Gastrocnemius medialis (tissue), 4 donors: ENCODE measurements around the gene MAP3K6. TPM values are rescaled to one million over a fixed set of nuclear protein-coding genes. Genes with fewer than 3 reads are reported as not detected.
A peak's percentile ranks its signal among the peaks of the same experiment; 100 is the strongest.

ENCODE experiments used
- ATAC-seq, 2 donors: fragments of 150-250 bp; one replicate each; pipeline ENCODE4 v1.9.1; 2016
- DNase-seq, 2 donors: peaks; one replicate each; pipeline ENCODE4 v3.0.0-alpha.2; 2019
- H3K27ac ChIP-seq, 4 donors: fragments of 200-600 bp; sonication (generic); 1 replicate in 1 of 4; 2 replicates in 3 of 4; pipeline ENCODE4 v1.5.1; 2016 to 2018; ENCODE audit warnings: mild to moderate bottlenecking in 2 of 4, moderate library complexity in 1 of 4
- H3K27me3 ChIP-seq, 3 donors: fragments of 200-600 bp; sonication (generic) in 2 of 3; 1 replicate in 1 of 3; 2 replicates in 2 of 3; pipeline versions ENCODE4 v1.5.1 to v1.6.0; 2016 to 2019; ENCODE audit warnings: mild to moderate bottlenecking in 1 of 3, moderate library complexity in 1 of 3
- H3K36me3 ChIP-seq, 2 donors: fragments of 200-600 bp; sonication (generic) in 1 of 2; one replicate each; pipeline ENCODE4 v1.5.1; 2017 to 2018
- H3K4me1 ChIP-seq, 2 donors: fragments of 200-600 bp; sonication (generic) in 1 of 2; one replicate each; pipeline ENCODE4 v1.5.1; 2016 to 2017; ENCODE audit warnings: mild to moderate bottlenecking in 2 of 2
- H3K4me3 ChIP-seq, 4 donors: fragments of 200-600 bp; sonication (generic) in 3 of 4; 1 replicate in 1 of 4; 2 replicates in 3 of 4; pipeline ENCODE4 v1.5.1; 2016 to 2019; ENCODE audit warnings: mild to moderate bottlenecking in 2 of 4
- H3K9me3 ChIP-seq, 3 donors: fragments of 200-600 bp; sonication (generic) in 2 of 3; 1 replicate in 1 of 3; 2 replicates in 2 of 3; pipeline ENCODE4 v1.5.1; 2016 to 2019
- POLR2A ChIP-seq, 2 donors: fragments of 450-650 bp; IDR thresholded peaks; one replicate each; pipeline ENCODE4 v1.6.1; 2017; ENCODE audit warnings: antibody characterized with exemption in 2 of 2, mild to moderate bottlenecking in 2 of 2, moderate library complexity in 2 of 2
- in situ Hi-C, 4 donors: fragments of 200-750 bp; cut with MboI; loops; one replicate each; pipeline versions ENCODE4 v1.15.0 to v1.8.0; 2017; ENCODE audit warnings: low sequenced_read_pairs in 4 of 4
- intact Hi-C: fragments of 100-400 bp; cut with DNase I; formaldehyde crosslinking; loops from one replicate; pipeline ENCODE4 v1.15.1; 2023; ENCODE audit warnings: low total_unique reads
- total RNA-seq, 4 donors: library from RNA; depleted of rRNA; stranded (reverse); fragments of >200 nt; gene quantifications; one replicate each; pipeline versions ENCODE4 v1.1.0 to v1.2.3, GENCODE V29; 2016
- TF ChIP-seq, protein P1 (sequence below), 5 experiments: fragments of 450-650 bp in 3 of 5; fragments of 200-600 bp in 2 of 5; sonication (generic) in 2 of 5; IDR thresholded peaks in 4 of 5; conservative IDR thresholded peaks in 1 of 5; 1 replicate in 4 of 5; 2 replicates in 1 of 5; pipeline ENCODE4 v1.5.1; 2016 to 2019; ENCODE audit warnings: antibody characterized with exemption in 5 of 5, mild to moderate bottlenecking in 3 of 5, moderate library complexity in 3 of 5

Gene MAP3K6
- total RNA-seq, 4 donors from 2014 or later: 16.5 to 29.1 (median 18.4) TPM

DNA sequence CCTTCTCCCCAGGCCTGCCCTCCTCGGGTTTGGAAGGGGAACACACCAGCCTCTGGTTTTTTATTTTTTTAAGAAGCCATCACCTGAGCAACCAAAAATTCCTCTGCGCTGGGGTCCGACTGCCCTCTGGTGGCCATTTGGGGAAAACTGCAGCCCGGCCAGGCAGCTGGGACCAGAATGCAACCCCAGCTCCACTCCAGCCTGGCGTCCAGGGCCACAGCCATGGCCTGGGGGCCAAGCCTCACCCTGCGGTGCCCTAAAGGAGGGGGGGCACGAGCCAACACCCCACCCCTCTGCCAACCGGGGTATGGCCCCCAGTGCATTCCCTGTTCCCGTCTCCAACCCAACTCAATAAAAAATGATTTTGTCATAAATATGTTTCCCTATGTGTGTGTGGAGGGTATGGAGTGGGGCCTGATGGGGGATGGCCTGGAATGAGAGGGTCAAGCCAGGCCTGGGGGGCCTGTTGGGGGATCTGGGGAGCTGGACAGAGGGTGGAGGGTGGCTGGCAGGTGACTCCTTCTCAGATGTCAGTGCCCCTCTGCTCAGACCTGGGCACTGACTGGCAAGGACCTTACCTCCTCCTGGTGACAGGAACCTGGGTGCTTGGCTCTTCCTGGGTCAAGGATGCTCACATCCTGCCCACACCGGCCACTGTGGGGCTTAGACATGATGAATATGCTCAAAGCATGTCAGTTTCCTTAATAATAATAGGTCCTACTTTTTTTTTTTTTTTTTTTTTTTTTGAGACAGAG is 28.9 kb upstream of the MAP3K6 start:
- Histone ChIP-seq H3K27ac (peak overlapping the region in 2 of 4 donors; percentile 26 to 52), H3K36me3 (no peaks in the 10 kb centered on the region), H3K27me3 (no peaks in the 10 kb centered on the region), H3K4me3 (no peak overlapping the region), H3K4me1 (peaks cover 17 to 19% of the 10 kb centered on the region in 2 donors), H3K9me3 (no peaks in the 10 kb centered on the region)
- intact Hi-C loops (loop anchor here (1.0 to 2.0 kb wide), 2 partner anchors 38 to 211 kb away; no protein-coding TSS in a partner anchor), in situ Hi-C loops (loop anchor here (5.0 to 10.0 kb wide), 4 partner anchors 81 to 269 kb away; partner anchors contain the start of gene AHDC1 (in 2 of the 4))
- no peak for TF ChIP-seq POLR2A (IDR thresholded peaks at IDR 0.05)
- TF ChIP-seq, protein P1, sequence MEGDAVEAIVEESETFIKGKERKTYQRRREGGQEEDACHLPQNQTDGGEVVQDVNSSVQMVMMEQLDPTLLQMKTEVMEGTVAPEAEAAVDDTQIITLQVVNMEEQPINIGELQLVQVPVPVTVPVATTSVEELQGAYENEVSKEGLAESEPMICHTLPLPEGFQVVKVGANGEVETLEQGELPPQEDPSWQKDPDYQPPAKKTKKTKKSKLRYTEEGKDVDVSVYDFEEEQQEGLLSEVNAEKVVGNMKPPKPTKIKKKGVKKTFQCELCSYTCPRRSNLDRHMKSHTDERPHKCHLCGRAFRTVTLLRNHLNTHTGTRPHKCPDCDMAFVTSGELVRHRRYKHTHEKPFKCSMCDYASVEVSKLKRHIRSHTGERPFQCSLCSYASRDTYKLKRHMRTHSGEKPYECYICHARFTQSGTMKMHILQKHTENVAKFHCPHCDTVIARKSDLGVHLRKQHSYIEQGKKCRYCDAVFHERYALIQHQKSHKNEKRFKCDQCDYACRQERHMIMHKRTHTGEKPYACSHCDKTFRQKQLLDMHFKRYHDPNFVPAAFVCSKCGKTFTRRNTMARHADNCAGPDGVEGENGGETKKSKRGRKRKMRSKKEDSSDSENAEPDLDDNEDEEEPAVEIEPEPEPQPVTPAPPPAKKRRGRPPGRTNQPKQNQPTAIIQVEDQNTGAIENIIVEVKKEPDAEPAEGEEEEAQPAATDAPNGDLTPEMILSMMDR (IDR thresholded peaks at IDR 0.05 in 4 of 5, conservative IDR thresholded peaks at IDR 0.05 in 1 of 5): peak; percentile 91 to 96 (median 94)
- peak in 1 of 2 donors; percentile 63 for DNase-seq
- peak; percentile 29 to 47 for ATAC-seq

DNA sequence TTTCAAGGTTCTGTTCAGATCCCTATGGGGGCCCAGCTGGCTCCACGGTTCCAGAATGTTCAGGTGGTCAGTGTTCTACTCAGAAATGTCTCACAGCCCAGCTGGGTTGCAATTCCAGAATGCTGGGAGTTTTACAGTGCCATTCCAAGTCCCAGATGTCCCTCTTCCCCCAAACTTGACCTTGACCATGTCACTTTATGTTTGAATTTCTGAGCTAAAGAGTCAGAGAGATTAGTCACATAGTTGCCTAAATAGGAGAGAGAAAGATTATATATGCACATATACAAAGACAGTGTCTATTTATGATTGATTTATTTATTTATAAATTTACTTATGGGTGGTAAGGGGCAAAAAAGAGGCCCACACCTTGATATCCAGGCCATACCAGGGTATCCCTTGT is 28.2 kb upstream of the MAP3K6 start:
- in situ Hi-C loops: loop anchor here (5.0 to 10.0 kb wide), 6 partner anchors 38 to 270 kb away; partner anchors contain the start of gene AHDC1 (in 2 of the 4)
- Histone ChIP-seq H3K36me3 (no peaks in the 10 kb centered on the region), H3K27ac (peak overlapping the region in 1 of 4 donors; percentile 52), H3K4me3 (no peak overlapping the region), H3K4me1 (peaks cover 17 to 19% of the 10 kb centered on the region in 2 donors), H3K9me3 (no peaks in the 10 kb centered on the region), H3K27me3 (no peaks in the 10 kb centered on the region)
- no peak for TF ChIP-seq POLR2A (IDR thresholded peaks at IDR 0.05)
- TF ChIP-seq, protein P1 (IDR thresholded peaks at IDR 0.05 in 4 of 5, conservative IDR thresholded peaks at IDR 0.05 in 1 of 5): no peak
- DNase-seq (no peak), ATAC-seq (no peak)
- intact Hi-C loops: loop anchor here (1.0 to 2.0 kb wide), 2 partner anchors 38 to 212 kb away; no protein-coding TSS in a partner anchor

DNA sequence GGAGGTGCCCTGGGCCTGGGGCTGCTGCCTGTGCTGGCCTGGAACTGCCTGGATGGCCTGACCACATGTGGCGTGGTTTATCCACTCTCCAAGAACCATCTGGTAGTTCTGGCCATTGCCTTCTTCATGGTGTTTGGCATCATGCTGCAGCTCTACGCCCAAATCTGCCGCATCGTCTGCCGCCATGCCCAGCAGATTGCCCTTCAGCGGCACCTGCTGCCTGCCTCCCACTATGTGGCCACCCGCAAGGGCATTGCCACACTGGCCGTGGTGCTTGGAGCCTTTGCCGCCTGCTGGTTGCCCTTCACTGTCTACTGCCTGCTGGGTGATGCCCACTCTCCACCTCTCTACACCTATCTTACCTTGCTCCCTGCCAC is 27.5 kb upstream of the MAP3K6 start:
- Histone ChIP-seq H3K27me3 (no peaks in the 10 kb centered on the region), H3K27ac (no peak overlapping the region), H3K36me3 (no peaks in the 10 kb centered on the region), H3K4me3 (no peak overlapping the region), H3K4me1 (peaks cover 17 to 19% of the 10 kb centered on the region in 2 donors), H3K9me3 (no peaks in the 10 kb centered on the region)
- in situ Hi-C loops: loop anchor here (5.0 to 10.0 kb wide), 5 partner anchors 37 to 271 kb away; partner anchors contain the start of gene AHDC1 (in 2 of the 4)
- intact Hi-C loops: loop anchor here (2.0 kb wide), 1 partner anchor 213 kb away; no protein-coding TSS in a partner anchor
- TF ChIP-seq, protein P1 (IDR thresholded peaks at IDR 0.05 in 4 of 5, conservative IDR thresholded peaks at IDR 0.05 in 1 of 5): no peak
- no peak for TF ChIP-seq POLR2A (IDR thresholded peaks at IDR 0.05)
- ATAC-seq (no peak), DNase-seq (no peak)

DNA sequence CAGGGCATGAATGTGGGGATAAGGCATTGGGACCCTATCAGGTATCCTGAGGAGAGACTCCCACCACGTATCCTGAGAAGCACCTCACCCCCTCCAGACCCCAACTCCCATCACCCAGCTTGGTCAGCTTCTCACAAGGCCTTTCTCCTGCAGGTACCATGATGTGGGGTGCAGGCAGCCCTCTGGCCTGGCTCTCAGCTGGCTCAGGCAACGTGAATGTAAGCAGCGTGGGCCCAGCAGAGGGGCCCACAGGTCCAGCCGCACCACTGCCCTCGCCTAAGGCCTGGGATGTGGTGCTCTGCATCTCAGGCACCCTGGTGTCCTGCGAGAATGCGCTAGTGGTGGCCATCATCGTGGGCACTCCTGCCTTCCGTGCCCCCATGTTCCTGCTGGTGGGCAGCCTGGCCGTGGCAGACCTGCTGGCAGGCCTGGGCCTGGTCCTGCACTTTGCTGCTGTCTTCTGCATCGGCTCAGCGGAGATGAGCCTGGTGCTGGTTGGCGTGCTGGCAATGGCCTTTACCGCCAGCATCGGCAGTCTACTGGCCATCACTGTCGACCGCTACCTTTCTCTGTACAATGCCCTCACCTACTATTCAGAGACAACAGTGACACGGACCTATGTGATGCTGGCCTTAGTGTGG is 27.0 kb upstream of the MAP3K6 start:
- Histone ChIP-seq H3K4me1 (peaks cover 17 to 20% of the 10 kb centered on the region in 2 donors), H3K27me3 (no peaks in the 10 kb centered on the region), H3K9me3 (no peaks in the 10 kb centered on the region), H3K4me3 (no peak overlapping the region), H3K36me3 (no peaks in the 10 kb centered on the region), H3K27ac (no peak overlapping the region)
- no peak for TF ChIP-seq POLR2A (IDR thresholded peaks at IDR 0.05)
- TF ChIP-seq, protein P1 (IDR thresholded peaks at IDR 0.05 in 4 of 5, conservative IDR thresholded peaks at IDR 0.05 in 1 of 5): no peak
- DNase-seq: no peak
- intact Hi-C loops: loop anchor here (2.0 kb wide), 2 partner anchors 213 to 269 kb away; no protein-coding TSS in a partner anchor
- in situ Hi-C loops: loop anchor here (5.0 to 10.0 kb wide), 5 partner anchors 36 to 271 kb away; partner anchors contain the start of gene AHDC1 (in 2 of the 4)
- no peak for ATAC-seq
